ENCODE measurements around the gene DHX38.

- no peak for TF ChIP-seq CTCF (IDR thresholded peaks at IDR 0.05 in 4 of 5, conservative IDR thresholded peaks at IDR 0.05 in 1 of 5)
- TF ChIP-seq POLR2A (IDR thresholded peaks at IDR 0.05) = no peak
These were observed 707 bp upstream of the DHX38 start for GRCh38 chr16:72092832-72093447.
